Measurements from ENCODE around the gene HSP90AA1. TPM values are rescaled to one million over a fixed set of nuclear protein-coding genes. Genes with fewer than 3 reads are reported as not detected.
A peak's percentile ranks its signal among the peaks of the same experiment; 100 is the strongest.

The HSP90AA1 gene
- total and polyA plus RNA-seq, 10 donors: 98.3 to 395 (median 209) TPM

GRCh38 chr14:102087762-102088011 is 843 bp upstream of the HSP90AA1 start:
- Histone ChIP-seq H3K9me3 (no peaks in the 10 kb centered on the region), H3K27ac (peak overlapping the region; percentile 98 to 100 (median 100)), H3K4me3 (peak overlapping the region; percentile 51 to 92 (median 85)), H3K4me1 (peaks cover 33 to 62% (median 50%) of the 10 kb centered on the region in 6 donors), H3K27me3 (replicated peaks in 1 of 7) (no peaks in the 10 kb centered on the region), H3K36me3 (peaks cover 5 to 34% (median 30%) of the 10 kb centered on the region in 6 donors)
- intact Hi-C loops (cut with DNase I; ENCODE audit: low total_unique reads): loop anchor here (5.0 kb wide), 1 partner anchor 125 kb away; the partner anchor contains the start of gene DYNC1H1
- WGBS, 5 donors: 3 to 18% (median 10%) methylated on average over 11 of the region's 11 CpGs
- DNase-seq: no peak
- TF ChIP-seq POLR2AphosphoS5 (IDR thresholded peaks at IDR 0.05) (no peak), POLR2A (IDR thresholded peaks at IDR 0.05) (no peak)
- TF ChIP-seq, protein P1, sequence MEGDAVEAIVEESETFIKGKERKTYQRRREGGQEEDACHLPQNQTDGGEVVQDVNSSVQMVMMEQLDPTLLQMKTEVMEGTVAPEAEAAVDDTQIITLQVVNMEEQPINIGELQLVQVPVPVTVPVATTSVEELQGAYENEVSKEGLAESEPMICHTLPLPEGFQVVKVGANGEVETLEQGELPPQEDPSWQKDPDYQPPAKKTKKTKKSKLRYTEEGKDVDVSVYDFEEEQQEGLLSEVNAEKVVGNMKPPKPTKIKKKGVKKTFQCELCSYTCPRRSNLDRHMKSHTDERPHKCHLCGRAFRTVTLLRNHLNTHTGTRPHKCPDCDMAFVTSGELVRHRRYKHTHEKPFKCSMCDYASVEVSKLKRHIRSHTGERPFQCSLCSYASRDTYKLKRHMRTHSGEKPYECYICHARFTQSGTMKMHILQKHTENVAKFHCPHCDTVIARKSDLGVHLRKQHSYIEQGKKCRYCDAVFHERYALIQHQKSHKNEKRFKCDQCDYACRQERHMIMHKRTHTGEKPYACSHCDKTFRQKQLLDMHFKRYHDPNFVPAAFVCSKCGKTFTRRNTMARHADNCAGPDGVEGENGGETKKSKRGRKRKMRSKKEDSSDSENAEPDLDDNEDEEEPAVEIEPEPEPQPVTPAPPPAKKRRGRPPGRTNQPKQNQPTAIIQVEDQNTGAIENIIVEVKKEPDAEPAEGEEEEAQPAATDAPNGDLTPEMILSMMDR (IDR thresholded peaks at IDR 0.05 in 8 of 11, conservative IDR thresholded peaks at IDR 0.05 in 3 of 11): no peak

GRCh38 chr14:102086709-102086971 is 204 bp downstream of the HSP90AA1 start:
- intact Hi-C loops (cut with DNase I; ENCODE audit: low total_unique reads): loop anchor here (5.0 kb wide), 1 partner anchor 124 kb away; the partner anchor contains the start of gene DYNC1H1
- no peaks in the 10 kb centered on the region for H3K9me3 ChIP-seq
- no peak for TF ChIP-seq POLR2AphosphoS5 (IDR thresholded peaks at IDR 0.05)
- no peak for TF ChIP-seq POLR2A (IDR thresholded peaks at IDR 0.05)
- TF ChIP-seq, protein P1 (IDR thresholded peaks at IDR 0.05 in 8 of 11, conservative IDR thresholded peaks at IDR 0.05 in 3 of 11): no peak
- H3K4me3 ChIP-seq: peak overlapping the region; percentile 46 to 91 (median 77)
- H3K27ac ChIP-seq: peak overlapping the region; percentile 98 to 100 (median 100)
- no peak for DNase-seq
- no peaks in the 10 kb centered on the region for H3K27me3 ChIP-seq (replicated peaks in 1 of 7)
- H3K36me3 ChIP-seq: peaks cover 5 to 44% (median 40%) of the 10 kb centered on the region in 6 donors
- WGBS, 5 donors: 0% methylated on average over 4 to 32 of the region's 32 CpGs
- peaks cover 41 to 72% (median 60%) of the 10 kb centered on the region in 6 donors for H3K4me1 ChIP-seq

DNA sequence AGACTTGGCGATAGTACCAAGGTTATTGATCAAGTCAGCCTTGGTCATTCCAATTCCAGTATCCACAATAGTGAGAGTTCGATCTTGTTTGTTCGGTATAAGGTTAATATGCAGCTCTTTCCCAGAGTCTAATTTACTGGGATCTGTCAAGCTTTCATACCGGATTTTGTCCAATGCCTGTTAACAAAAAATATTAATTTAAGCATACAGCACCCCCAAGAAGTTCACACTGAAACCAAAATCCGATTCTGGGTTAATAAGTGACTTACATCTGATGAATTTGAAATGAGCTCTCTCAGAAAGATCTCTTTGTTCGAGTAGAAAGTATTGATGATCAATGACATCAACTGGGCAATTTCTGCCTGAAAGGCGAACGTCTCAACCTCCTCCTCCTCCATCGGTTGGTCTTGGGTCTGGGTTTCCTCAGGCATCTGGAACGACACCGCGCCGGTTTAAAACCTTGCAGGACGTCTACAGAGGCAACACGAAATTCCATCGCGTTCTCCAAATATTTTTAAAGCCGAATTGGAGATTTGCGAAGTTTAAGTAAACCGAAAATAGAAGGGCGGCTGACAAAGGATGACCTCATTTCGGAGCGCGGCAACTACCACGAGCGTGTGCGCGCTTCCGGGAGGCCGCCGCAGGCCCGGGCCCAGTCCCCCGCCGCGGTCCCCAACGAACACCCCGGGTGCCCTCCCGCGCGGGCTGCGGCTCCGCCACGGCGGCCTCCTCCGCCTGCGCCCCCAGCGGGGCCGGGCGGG is 716 bp downstream of the HSP90AA1 start:
- peaks cover 5 to 49% (median 45%) of the 10 kb centered on the region in 6 donors for H3K36me3 ChIP-seq
- 3 to 4% (median 3%) methylated on average over 35 to 49 of the region's 49 CpGs for WGBS, 5 donors
- H3K4me1 ChIP-seq: peaks cover 43 to 77% (median 62%) of the 10 kb centered on the region in 6 donors
- TF ChIP-seq POLR2A (IDR thresholded peaks at IDR 0.05) (no peak), POLR2AphosphoS5 (IDR thresholded peaks at IDR 0.05) (no peak)
- TF ChIP-seq, protein P1 (IDR thresholded peaks at IDR 0.05 in 8 of 11, conservative IDR thresholded peaks at IDR 0.05 in 3 of 11): no peak
- DNase-seq: no peak
- H3K4me3 ChIP-seq: peak overlapping the region; percentile 46 to 91 (median 77)
- no peaks in the 10 kb centered on the region for H3K27me3 ChIP-seq (replicated peaks in 1 of 7)
- H3K27ac ChIP-seq: peak overlapping the region; percentile 98 to 100 (median 100)
- H3K9me3 ChIP-seq: no peaks in the 10 kb centered on the region
- intact Hi-C loops (cut with DNase I; ENCODE audit: low total_unique reads): loop anchor here (5.0 kb wide), 1 partner anchor 124 kb away; the partner anchor contains the start of gene DYNC1H1

GRCh38 chr14:102085488-102085887 is 1.4 kb downstream of the HSP90AA1 start:
- Histone ChIP-seq H3K27me3 (replicated peaks in 1 of 7) (no peaks in the 10 kb centered on the region), H3K36me3 (peaks cover 5 to 56% (median 52%) of the 10 kb centered on the region in 6 donors), H3K4me1 (peaks cover 43 to 82% (median 62%) of the 10 kb centered on the region in 6 donors), H3K27ac (peak overlapping the region in 7 of 8 donors; percentile 98 to 100 (median 100)), H3K4me3 (peak overlapping the region; percentile 46 to 91 (median 77)), H3K9me3 (no peaks in the 10 kb centered on the region)
- peak; percentile 56 for DNase-seq
- 42 to 52% (median 49%) methylated on average over 10 of the region's 10 CpGs for WGBS, 5 donors
- TF ChIP-seq, protein P1 (IDR thresholded peaks at IDR 0.05 in 8 of 11, conservative IDR thresholded peaks at IDR 0.05 in 3 of 11): no peak
- TF ChIP-seq POLR2AphosphoS5 (IDR thresholded peaks at IDR 0.05) (no peak), POLR2A (IDR thresholded peaks at IDR 0.05) (no peak)
- intact Hi-C loops (cut with DNase I; ENCODE audit: low total_unique reads): loop anchor here (5.0 kb wide), 1 partner anchor 123 kb away; the partner anchor contains the start of gene DYNC1H1

Data from spleen (tissue), 11 donors.